Measurements from ENCODE around the gene DCLRE1C. TPM values are rescaled to one million over a fixed set of nuclear protein-coding genes. Genes with fewer than 3 reads are reported as not detected.

The DCLRE1C gene
- total and polyA plus RNA-seq, 2 donors (not counting 1 experiment from before 2014, with no cell fraction given), result 24.0 to 61.8 TPM

- ChIA-PET CTCF (interaction anchor here (1.1 kb wide), 1 partner anchor 16 kb away, joined by 3 read pairs; no protein-coding TSS in a partner anchor), POLR2A (no interaction called here)
- peaks cover 4% of the 10 kb centered on the region for H3K4me1 Mint-ChIP-seq
- Histone ChIP-seq H3K4me2 (replicated peaks; ENCODE audit: low read depth, low read length, poor library complexity, severe bottlenecking) (no peak overlapping the region), H3K9me3 (ENCODE audit: control extremely low read depth in 1 of 3, control insufficient read depth in 2 of 3, insufficient read depth in 1 of 3, low read length in 2 of 3) (peaks cover 5 to 10% (median 6%) of the 10 kb centered on the region in 3 donors), H2AFZ (ENCODE audit: insufficient read depth, low read depth, low read length, poor library complexity, severe bottlenecking) (no peak overlapping the region), H3K9ac (ENCODE audit: low read length) (no peak overlapping the region), H3K27ac (ENCODE audit: low read length in 2 of 2) (no peak overlapping the region), H3K4me1 (ENCODE audit: control insufficient read depth in 2 of 2, insufficient read depth in 2 of 2, low read length in 2 of 2) (no peaks in the 10 kb centered on the region), H4K20me1 (ENCODE audit: control insufficient read depth, insufficient read depth, low read length, poor library complexity, severe bottlenecking) (peaks cover 22% of the 10 kb centered on the region), H3K27me3 (replicated peaks in 1 of 4; ENCODE audit: control extremely low read depth in 1 of 4, control insufficient read depth in 3 of 4, insufficient read depth in 4 of 4, low read length in 3 of 4) (no peaks in the 10 kb centered on the region), H3K36me3 (replicated peaks in 1 of 2; ENCODE audit: control extremely low read depth in 1 of 2, control insufficient read depth in 1 of 2, extremely low read depth in 1 of 2, insufficient read depth in 2 of 2, low read length in 1 of 2) (peaks cover 44 to 92% of the 10 kb centered on the region in 2 experiments), H3K79me2 (ENCODE audit: control insufficient read depth, insufficient read depth, low read length) (peaks cover 44% of the 10 kb centered on the region), H3K4me3 (ENCODE audit: control extremely low read depth in 1 of 5, extremely low read depth in 1 of 5, insufficient read depth in 1 of 5, low read depth in 2 of 5, low read length in 4 of 5) (no peak overlapping the region)
- ATAC-seq (ENCODE audit: low read depth) (no peak), DNase-seq (no peak)
- no peaks in the 10 kb centered on the region for H3K27me3 Mint-ChIP-seq
- H3K27ac Mint-ChIP-seq, result no peak overlapping the region
- intact Hi-C loops (cut with micrococcal nuclease), result no loop called here
- TF ChIP-seq CTCF (IDR thresholded peaks at IDR 0.05) (no peak), EZH2 (IDR thresholded peaks at IDR 0.05; ENCODE audit: borderline replicate concordance, insufficient read depth, low read depth, low read length, poor library complexity, severe bottlenecking) (no peak)
- H3K4me3 Mint-ChIP-seq, result no peak overlapping the region
- H3K9me3 Mint-ChIP-seq (ENCODE audit: insufficient read depth), result peaks cover 3% of the 10 kb centered on the region
- no CpG with 5 or more reads among the region's 3 CpGs for WGBS (ENCODE audit: insufficient coverage)
Measured at GRCh38 chr10:14918964-14919363, 34.9 kb downstream of the DCLRE1C start.

- ATAC-seq (ENCODE audit: low read depth) (no peak), DNase-seq (no peak)
Measured at GRCh38 chr10:14917827-14918226, 36.1 kb downstream of the DCLRE1C start.

More at GRCh38 chr10:14917827-14918226, 36.1 kb downstream of the DCLRE1C start:
- Histone ChIP-seq H3K27me3 (replicated peaks in 1 of 4; ENCODE audit: control extremely low read depth in 1 of 4, control insufficient read depth in 3 of 4, insufficient read depth in 4 of 4, low read length in 3 of 4) (no peaks in the 10 kb centered on the region), H3K9ac (ENCODE audit: low read length) (no peak overlapping the region), H3K4me2 (replicated peaks; ENCODE audit: low read depth, low read length, poor library complexity, severe bottlenecking) (no peak overlapping the region), H4K20me1 (ENCODE audit: control insufficient read depth, insufficient read depth, low read length, poor library complexity, severe bottlenecking) (peaks cover 11% of the 10 kb centered on the region), H3K79me2 (ENCODE audit: control insufficient read depth, insufficient read depth, low read length) (peaks cover 40% of the 10 kb centered on the region), H3K36me3 (replicated peaks in 1 of 2; ENCODE audit: control extremely low read depth in 1 of 2, control insufficient read depth in 1 of 2, extremely low read depth in 1 of 2, insufficient read depth in 2 of 2, low read length in 1 of 2) (peaks cover 43 to 91% of the 10 kb centered on the region in 2 experiments), H3K4me1 (ENCODE audit: control insufficient read depth in 2 of 2, insufficient read depth in 2 of 2, low read length in 2 of 2) (no peaks in the 10 kb centered on the region), H3K4me3 (ENCODE audit: control extremely low read depth in 1 of 5, extremely low read depth in 1 of 5, insufficient read depth in 1 of 5, low read depth in 2 of 5, low read length in 4 of 5) (no peak overlapping the region), H2AFZ (ENCODE audit: insufficient read depth, low read depth, low read length, poor library complexity, severe bottlenecking) (no peak overlapping the region), H3K9me3 (ENCODE audit: control extremely low read depth in 1 of 3, control insufficient read depth in 2 of 3, insufficient read depth in 1 of 3, low read length in 2 of 3) (peaks cover 5 to 10% (median 6%) of the 10 kb centered on the region in 3 donors), H3K27ac (ENCODE audit: low read length in 2 of 2) (no peak overlapping the region)
- no peak overlapping the region for H3K27ac Mint-ChIP-seq
- no peaks in the 10 kb centered on the region for H3K27me3 Mint-ChIP-seq
- H3K9me3 Mint-ChIP-seq (ENCODE audit: insufficient read depth), result peaks cover 3% of the 10 kb centered on the region
- H3K4me1 Mint-ChIP-seq, result peaks cover 4% of the 10 kb centered on the region
- no peak for TF ChIP-seq CTCF (IDR thresholded peaks at IDR 0.05)
- no peak for TF ChIP-seq EZH2 (IDR thresholded peaks at IDR 0.05; ENCODE audit: borderline replicate concordance, insufficient read depth, low read depth, low read length, poor library complexity, severe bottlenecking)
- CTCF ChIA-PET, result interaction anchor here (1.0 to 1.3 kb wide), 3 partner anchors 9 to 15 kb away, joined by 3 to 5 read pairs (median 3); no protein-coding TSS in a partner anchor
- intact Hi-C loops (cut with micrococcal nuclease), result no loop called here
- no peak overlapping the region for H3K4me3 Mint-ChIP-seq
- WGBS (ENCODE audit: insufficient coverage), result 100% methylated on average over 1 of the region's 3 CpGs
- POLR2A ChIA-PET, result interaction anchor here (0.6 kb wide), 1 partner anchor 9 kb away, joined by 3 read pairs; no protein-coding TSS in a partner anchor

Data from B cell (primary cell).